ENCODE data around the gene EMP2.

DNA sequence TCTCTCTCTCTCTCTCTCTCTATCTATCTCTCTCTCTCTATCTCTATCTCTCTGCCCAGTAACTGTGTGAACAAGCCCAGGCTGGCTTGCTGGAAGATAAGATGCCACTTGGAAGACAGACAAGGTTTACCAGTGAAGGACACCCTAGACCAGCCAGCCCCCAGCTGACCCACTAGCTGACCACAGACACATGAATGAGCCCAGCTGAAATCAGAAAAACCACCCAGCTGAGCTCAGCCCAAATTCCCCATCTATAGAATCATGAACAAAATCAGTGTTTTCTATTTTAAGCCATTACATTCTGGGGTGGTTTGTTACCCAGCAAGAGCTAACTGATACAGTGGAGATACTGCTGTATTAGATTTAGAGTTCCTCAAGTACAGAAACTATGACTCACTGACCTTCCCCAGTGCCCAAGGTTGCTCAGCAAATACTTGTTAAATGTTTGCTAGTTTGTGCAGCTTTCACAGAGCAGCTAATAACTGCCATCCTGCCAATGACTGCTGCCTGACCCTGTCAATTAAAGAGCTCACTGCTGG is 18.0 kb downstream of the EMP2 start:
- no peak for TF ChIP-seq EZH2 (IDR thresholded peaks at IDR 0.05; ENCODE audit: borderline replicate concordance, insufficient read depth, low read length, poor library complexity, severe bottlenecking)
- TF ChIP-seq, protein P1, sequence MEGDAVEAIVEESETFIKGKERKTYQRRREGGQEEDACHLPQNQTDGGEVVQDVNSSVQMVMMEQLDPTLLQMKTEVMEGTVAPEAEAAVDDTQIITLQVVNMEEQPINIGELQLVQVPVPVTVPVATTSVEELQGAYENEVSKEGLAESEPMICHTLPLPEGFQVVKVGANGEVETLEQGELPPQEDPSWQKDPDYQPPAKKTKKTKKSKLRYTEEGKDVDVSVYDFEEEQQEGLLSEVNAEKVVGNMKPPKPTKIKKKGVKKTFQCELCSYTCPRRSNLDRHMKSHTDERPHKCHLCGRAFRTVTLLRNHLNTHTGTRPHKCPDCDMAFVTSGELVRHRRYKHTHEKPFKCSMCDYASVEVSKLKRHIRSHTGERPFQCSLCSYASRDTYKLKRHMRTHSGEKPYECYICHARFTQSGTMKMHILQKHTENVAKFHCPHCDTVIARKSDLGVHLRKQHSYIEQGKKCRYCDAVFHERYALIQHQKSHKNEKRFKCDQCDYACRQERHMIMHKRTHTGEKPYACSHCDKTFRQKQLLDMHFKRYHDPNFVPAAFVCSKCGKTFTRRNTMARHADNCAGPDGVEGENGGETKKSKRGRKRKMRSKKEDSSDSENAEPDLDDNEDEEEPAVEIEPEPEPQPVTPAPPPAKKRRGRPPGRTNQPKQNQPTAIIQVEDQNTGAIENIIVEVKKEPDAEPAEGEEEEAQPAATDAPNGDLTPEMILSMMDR (IDR thresholded peaks at IDR 0.05; ENCODE audit: poor library complexity, severe bottlenecking), result no peak
- no peak for TF ChIP-seq TAF1 (IDR thresholded peaks at IDR 0.05; ENCODE audit: low read depth)
- TF ChIP-seq POLR2AphosphoS5 (IDR thresholded peaks at IDR 0.05), result no peak
- TF ChIP-seq EP300 (conservative IDR thresholded peaks at IDR 0.05; ENCODE audit: poor library complexity, severe bottlenecking), result no peak
- TF ChIP-seq, protein P2, sequence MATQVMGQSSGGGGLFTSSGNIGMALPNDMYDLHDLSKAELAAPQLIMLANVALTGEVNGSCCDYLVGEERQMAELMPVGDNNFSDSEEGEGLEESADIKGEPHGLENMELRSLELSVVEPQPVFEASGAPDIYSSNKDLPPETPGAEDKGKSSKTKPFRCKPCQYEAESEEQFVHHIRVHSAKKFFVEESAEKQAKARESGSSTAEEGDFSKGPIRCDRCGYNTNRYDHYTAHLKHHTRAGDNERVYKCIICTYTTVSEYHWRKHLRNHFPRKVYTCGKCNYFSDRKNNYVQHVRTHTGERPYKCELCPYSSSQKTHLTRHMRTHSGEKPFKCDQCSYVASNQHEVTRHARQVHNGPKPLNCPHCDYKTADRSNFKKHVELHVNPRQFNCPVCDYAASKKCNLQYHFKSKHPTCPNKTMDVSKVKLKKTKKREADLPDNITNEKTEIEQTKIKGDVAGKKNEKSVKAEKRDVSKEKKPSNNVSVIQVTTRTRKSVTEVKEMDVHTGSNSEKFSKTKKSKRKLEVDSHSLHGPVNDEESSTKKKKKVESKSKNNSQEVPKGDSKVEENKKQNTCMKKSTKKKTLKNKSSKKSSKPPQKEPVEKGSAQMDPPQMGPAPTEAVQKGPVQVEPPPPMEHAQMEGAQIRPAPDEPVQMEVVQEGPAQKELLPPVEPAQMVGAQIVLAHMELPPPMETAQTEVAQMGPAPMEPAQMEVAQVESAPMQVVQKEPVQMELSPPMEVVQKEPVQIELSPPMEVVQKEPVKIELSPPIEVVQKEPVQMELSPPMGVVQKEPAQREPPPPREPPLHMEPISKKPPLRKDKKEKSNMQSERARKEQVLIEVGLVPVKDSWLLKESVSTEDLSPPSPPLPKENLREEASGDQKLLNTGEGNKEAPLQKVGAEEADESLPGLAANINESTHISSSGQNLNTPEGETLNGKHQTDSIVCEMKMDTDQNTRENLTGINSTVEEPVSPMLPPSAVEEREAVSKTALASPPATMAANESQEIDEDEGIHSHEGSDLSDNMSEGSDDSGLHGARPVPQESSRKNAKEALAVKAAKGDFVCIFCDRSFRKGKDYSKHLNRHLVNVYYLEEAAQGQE (IDR thresholded peaks at IDR 0.05; ENCODE audit: borderline replicate concordance), result no peak

Data from neural cell (in vitro differentiated cells).